ENCODE data around the gene HSPB6.

GRCh38 chr19:35708391-35708790 lies 48.4 kb downstream of the HSPB6 start:
- TF ChIP-seq EZH2 (IDR thresholded peaks at IDR 0.05; ENCODE audit: insufficient read depth, poor library complexity, severe bottlenecking), result no peak
- no peak for TF ChIP-seq EZH2phosphoT487 (IDR thresholded peaks at IDR 0.05; ENCODE audit: insufficient read depth, low read depth)

All from GM23248 (cell line).